ENCODE measurements around the gene PKIG. TPM values are rescaled to one million over a fixed set of nuclear protein-coding genes. Genes with fewer than 3 reads are reported as not detected.

The PKIG gene
- total and polyA plus RNA-seq, 7 donors = 43.9 to 511 (median 348) TPM

GRCh38 chr20:44598423-44599305 lies 16.3 kb downstream of the PKIG start:
- Histone ChIP-seq H3K9me3 (no peaks in the 10 kb centered on the region), H3K27ac (peak overlapping the region; percentile 84 to 95 (median 92)), H3K27me3 (no peaks in the 10 kb centered on the region), H3K4me1 (peaks cover 0 to 98% (median 90%) of the 10 kb centered on the region in 4 donors), H3K36me3 (no peaks in the 10 kb centered on the region), H3K4me3 (no peak overlapping the region)
- 75 to 83% methylated on average over 4 of the region's 4 CpGs for WGBS, 2 donors
- intact Hi-C loops (cut with DNase I) = no loop called here
- TF ChIP-seq POLR2AphosphoS5 (IDR thresholded peaks at IDR 0.05) (peak in 1 of 4 donors; percentile 5), EP300 (IDR thresholded peaks at IDR 0.05) (no peak), POLR2A (IDR thresholded peaks at IDR 0.05) (no peak)
- TF ChIP-seq, protein P1, sequence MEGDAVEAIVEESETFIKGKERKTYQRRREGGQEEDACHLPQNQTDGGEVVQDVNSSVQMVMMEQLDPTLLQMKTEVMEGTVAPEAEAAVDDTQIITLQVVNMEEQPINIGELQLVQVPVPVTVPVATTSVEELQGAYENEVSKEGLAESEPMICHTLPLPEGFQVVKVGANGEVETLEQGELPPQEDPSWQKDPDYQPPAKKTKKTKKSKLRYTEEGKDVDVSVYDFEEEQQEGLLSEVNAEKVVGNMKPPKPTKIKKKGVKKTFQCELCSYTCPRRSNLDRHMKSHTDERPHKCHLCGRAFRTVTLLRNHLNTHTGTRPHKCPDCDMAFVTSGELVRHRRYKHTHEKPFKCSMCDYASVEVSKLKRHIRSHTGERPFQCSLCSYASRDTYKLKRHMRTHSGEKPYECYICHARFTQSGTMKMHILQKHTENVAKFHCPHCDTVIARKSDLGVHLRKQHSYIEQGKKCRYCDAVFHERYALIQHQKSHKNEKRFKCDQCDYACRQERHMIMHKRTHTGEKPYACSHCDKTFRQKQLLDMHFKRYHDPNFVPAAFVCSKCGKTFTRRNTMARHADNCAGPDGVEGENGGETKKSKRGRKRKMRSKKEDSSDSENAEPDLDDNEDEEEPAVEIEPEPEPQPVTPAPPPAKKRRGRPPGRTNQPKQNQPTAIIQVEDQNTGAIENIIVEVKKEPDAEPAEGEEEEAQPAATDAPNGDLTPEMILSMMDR (IDR thresholded peaks at IDR 0.05) = peak in 1 of 4 experiments; percentile 10
- DNase-seq = no peak

DNA sequence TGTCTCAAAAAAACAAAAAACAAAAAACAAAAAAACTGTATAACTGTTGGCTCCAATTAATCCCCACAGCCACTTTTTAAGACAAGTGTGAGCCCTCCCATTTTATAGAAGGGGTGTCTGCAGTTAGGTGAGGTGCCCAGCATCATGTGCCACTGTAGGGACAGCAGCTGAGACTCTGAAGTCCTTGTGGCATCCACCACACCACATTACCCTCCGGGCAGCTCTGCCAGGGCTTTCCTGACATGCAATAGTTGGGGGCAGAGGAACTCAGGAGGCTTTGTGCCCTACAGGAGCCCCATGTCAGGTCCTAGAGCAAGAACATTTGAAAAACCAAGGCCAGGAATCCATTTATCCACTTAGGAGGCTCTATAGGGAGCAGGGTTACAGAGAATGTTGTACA lies 17.3 kb downstream of the PKIG start:
- H3K36me3 ChIP-seq = no peaks in the 10 kb centered on the region
- H3K27ac ChIP-seq = peak overlapping the region; percentile 84 to 95 (median 92)
- TF ChIP-seq POLR2A (IDR thresholded peaks at IDR 0.05) = no peak
- no peak for TF ChIP-seq EP300 (IDR thresholded peaks at IDR 0.05)
- TF ChIP-seq, protein P1 (IDR thresholded peaks at IDR 0.05) = no peak
- no peak for TF ChIP-seq POLR2AphosphoS5 (IDR thresholded peaks at IDR 0.05)
- H3K4me1 ChIP-seq = peaks cover 0 to 96% (median 79%) of the 10 kb centered on the region in 4 donors
- H3K27me3 ChIP-seq = no peaks in the 10 kb centered on the region
- 74 to 88% methylated on average over 1 of the region's 1 CpG for WGBS, 2 donors
- H3K4me3 ChIP-seq = no peak overlapping the region
- H3K9me3 ChIP-seq = no peaks in the 10 kb centered on the region
- intact Hi-C loops (cut with DNase I) = no loop called here
- DNase-seq = no peak

- Histone ChIP-seq H3K36me3 (no peaks in the 10 kb centered on the region), H3K4me1 (peaks cover 0 to 90% (median 73%) of the 10 kb centered on the region in 4 donors), H3K27ac (peak overlapping the region; percentile 84 to 95 (median 92)), H3K4me3 (no peak overlapping the region), H3K9me3 (no peaks in the 10 kb centered on the region), H3K27me3 (no peaks in the 10 kb centered on the region)
- DNase-seq = peak; percentile 40
- WGBS, 2 donors = 91 to 93% methylated on average over 4 of the region's 4 CpGs
- intact Hi-C loops (cut with DNase I) = no loop called here
- TF ChIP-seq, protein P1 (IDR thresholded peaks at IDR 0.05) = no peak
- TF ChIP-seq POLR2AphosphoS5 (IDR thresholded peaks at IDR 0.05) = no peak
- no peak for TF ChIP-seq EP300 (IDR thresholded peaks at IDR 0.05)
These were observed 17.9 kb downstream of the PKIG start for GRCh38 chr20:44600301-44600700.

DNA sequence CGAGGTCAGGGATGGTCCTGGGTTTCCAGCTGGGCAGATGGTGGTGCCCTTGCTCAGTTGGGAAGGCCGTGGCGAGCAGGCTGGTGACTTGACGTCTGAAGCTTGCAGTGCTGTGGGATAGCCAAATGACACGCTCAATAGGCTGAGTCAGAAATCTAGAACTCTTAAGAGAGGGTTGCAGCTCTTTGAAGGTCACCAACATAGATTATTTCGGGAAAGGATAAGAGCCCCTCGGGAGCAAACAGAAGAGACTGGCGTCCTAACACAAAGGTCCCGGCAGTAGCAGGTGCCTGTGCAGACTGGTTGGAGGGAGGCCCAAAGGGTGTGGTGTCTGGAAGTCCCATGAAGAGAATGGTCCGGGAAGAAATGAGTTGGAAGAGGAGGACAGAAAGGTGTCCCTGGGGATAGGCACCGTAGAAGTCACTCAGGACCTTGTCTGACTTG lies 18.4 kb downstream of the PKIG start:
- Histone ChIP-seq H3K9me3 (no peaks in the 10 kb centered on the region), H3K36me3 (no peaks in the 10 kb centered on the region), H3K4me3 (no peak overlapping the region), H3K27ac (peak overlapping the region; percentile 84 to 95 (median 92)), H3K27me3 (no peaks in the 10 kb centered on the region), H3K4me1 (peaks cover 0 to 85% (median 70%) of the 10 kb centered on the region in 4 donors)
- intact Hi-C loops (cut with DNase I) = no loop called here
- 68 to 70% methylated on average over 11 of the region's 11 CpGs for WGBS, 2 donors
- TF ChIP-seq POLR2A (IDR thresholded peaks at IDR 0.05) = no peak
- peak in 1 of 4 donors; percentile 4 for TF ChIP-seq POLR2AphosphoS5 (IDR thresholded peaks at IDR 0.05)
- DNase-seq = peak; percentile 70

DNA sequence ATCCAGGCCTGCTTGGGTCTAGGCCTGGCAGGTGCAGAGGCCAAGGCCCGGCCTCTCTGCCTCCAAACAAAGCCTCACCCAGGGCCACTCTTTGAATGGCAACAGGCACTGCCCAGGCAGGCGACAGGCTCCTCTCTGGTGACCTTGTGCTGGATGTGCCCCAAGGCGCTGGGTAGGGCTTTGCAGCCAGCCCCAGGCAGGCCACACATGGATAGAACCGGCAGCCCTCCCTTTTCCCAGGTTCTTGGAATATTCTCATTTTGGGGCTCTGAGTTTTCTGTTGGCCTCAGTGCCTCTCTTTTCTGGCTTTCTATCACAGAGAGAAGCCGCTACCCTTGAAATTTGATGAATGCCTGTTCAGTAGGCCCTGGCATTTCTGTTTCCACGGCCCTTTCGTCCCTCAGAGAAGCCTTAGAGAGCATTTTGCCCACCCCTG lies 18.9 kb downstream of the PKIG start:
- peak overlapping the region; percentile 84 to 95 (median 92) for H3K27ac ChIP-seq
- H3K4me3 ChIP-seq = peak overlapping the region in 1 of 4 donors; percentile 0
- intact Hi-C loops (cut with DNase I) = no loop called here
- DNase-seq = no peak
- 75 to 87% methylated on average over 7 of the region's 7 CpGs for WGBS, 2 donors
- H3K27me3 ChIP-seq = no peaks in the 10 kb centered on the region
- H3K4me1 ChIP-seq = peaks cover 0 to 80% (median 68%) of the 10 kb centered on the region in 4 donors
- no peaks in the 10 kb centered on the region for H3K36me3 ChIP-seq
- no peak for TF ChIP-seq EP300 (IDR thresholded peaks at IDR 0.05)
- no peak for TF ChIP-seq POLR2A (IDR thresholded peaks at IDR 0.05)
- H3K9me3 ChIP-seq = no peaks in the 10 kb centered on the region

Measured in sigmoid colon (tissue), 7 donors.